Epithelial cell of esophagus (primary cell): ENCODE data around the gene CDKAL1.
A peak's percentile ranks its signal among the peaks of the same experiment; 100 is the strongest.
"Not testable (repeated sequence)": the region's sequence is repeated elsewhere in the genome, so short reads cannot be mapped to it uniquely, and the experiment has no call there.

Experiments
- DNase-seq: peaks from one replicate; pipeline ENCODE4 v3.0.0; 2010; ENCODE audit warnings: low read depth
- H3K4me3 ChIP-seq: 2 replicates; pipeline ENCODE4 v1.5.1; 2011; ENCODE audit warnings: mild to moderate bottlenecking, low read length, control low read depth
- CTCF ChIP-seq: IDR thresholded peaks from 2 replicates; pipeline ENCODE4 v1.5.1; 2011; ENCODE audit warnings: low read depth, mild to moderate bottlenecking, low read length, control low read depth, inconsistent platforms; ENCODE audit not compliant: insufficient read depth; ENCODE audit errors: missing control alignments

Gene CDKAL1

GRCh38 chr6:20606831-20607230 lies 72.6 kb downstream of the CDKAL1 start:
- no peak for TF ChIP-seq CTCF

GRCh38 chr6:20608356-20608755 lies 74.1 kb downstream of the CDKAL1 start:
- H3K4me3 ChIP-seq = no peak overlapping the region
- TF ChIP-seq CTCF = no peak

More at GRCh38 chr6:20606831-20607230, 72.6 kb downstream of the CDKAL1 start:
- no peak overlapping the region for H3K4me3 ChIP-seq
- DNase-seq = no peak

GRCh38 chr6:20608905-20609304 lies 74.6 kb downstream of the CDKAL1 start:
- TF ChIP-seq CTCF = no peak
- H3K4me3 ChIP-seq = no peak overlapping the region
- no peak for DNase-seq

More at GRCh38 chr6:20608356-20608755, 74.1 kb downstream of the CDKAL1 start:
- no peak for DNase-seq

GRCh38 chr6:20609924-20610323 lies 75.7 kb downstream of the CDKAL1 start:
- DNase-seq, H3K4me3 ChIP-seq: not testable (repeated sequence)

GRCh38 chr6:20610636-20611370 lies 76.5 kb downstream of the CDKAL1 start:
- TF ChIP-seq CTCF = no peak
- DNase-seq = peak; percentile 4

GRCh38 chr6:20617537-20617936 lies 83.3 kb downstream of the CDKAL1 start:
- H3K4me3 ChIP-seq, DNase-seq: not testable (repeated sequence)

More at GRCh38 chr6:20610636-20611370, 76.5 kb downstream of the CDKAL1 start:
- no peak overlapping the region for H3K4me3 ChIP-seq

- peak; percentile 3 for DNase-seq
- no peak for TF ChIP-seq CTCF
- H3K4me3 ChIP-seq = no peak overlapping the region
Observed at GRCh38 chr6:20620043-20620442, 85.8 kb downstream of the CDKAL1 start.

GRCh38 chr6:20623761-20624160 lies 89.5 kb downstream of the CDKAL1 start:
- no peak for DNase-seq
- TF ChIP-seq CTCF = no peak
- no peak overlapping the region for H3K4me3 ChIP-seq
